ENCODE results near the gene TNFRSF11A.

TNFRSF11A gene

GRCh38 chr18:62324917-62325805, at the start of gene TNFRSF11A:
Gene TNFRSF11A, plus strand, starts transcription at chr18:62325310. Its CDS starts 43 bp downstream, at chr18:62325353.
- peak; percentile 15 to 48 for DNase-seq (ENCODE audit: low read depth in 1 of 2, low spot score in 1 of 2)

GRCh38 chr18:62277045-62277444, 48.1 kb upstream of the TNFRSF11A start:
- no peak for DNase-seq (ENCODE audit: low read depth in 1 of 2, low spot score in 1 of 2)

GRCh38 chr18:62279561-62279960, 45.5 kb upstream of the TNFRSF11A start:
- DNase-seq (ENCODE audit: low read depth in 1 of 2, low spot score in 1 of 2), result no peak

GRCh38 chr18:62280058-62280457, 45.1 kb upstream of the TNFRSF11A start:
- DNase-seq (ENCODE audit: low read depth in 1 of 2, low spot score in 1 of 2), result no peak

- no peak for DNase-seq (ENCODE audit: low read depth in 1 of 2, low spot score in 1 of 2)
These were observed 44.3 kb upstream of the TNFRSF11A start for GRCh38 chr18:62280786-62281185.

GRCh38 chr18:62281684-62282083, 43.4 kb upstream of the TNFRSF11A start:
- no peak for DNase-seq (ENCODE audit: low read depth in 1 of 2, low spot score in 1 of 2)

GRCh38 chr18:62282188-62282629, 42.9 kb upstream of the TNFRSF11A start:
- DNase-seq (ENCODE audit: low read depth in 1 of 2, low spot score in 1 of 2), result no peak

- DNase-seq (ENCODE audit: low read depth in 1 of 2, low spot score in 1 of 2), result no peak
These were observed 40.5 kb upstream of the TNFRSF11A start for GRCh38 chr18:62284637-62285036.

- no peak for DNase-seq (ENCODE audit: low read depth in 1 of 2, low spot score in 1 of 2)
These were observed 39.8 kb upstream of the TNFRSF11A start for GRCh38 chr18:62285281-62285680.

- no peak for DNase-seq (ENCODE audit: low read depth in 1 of 2, low spot score in 1 of 2)
These were observed 37.1 kb upstream of the TNFRSF11A start for GRCh38 chr18:62287781-62288664.

- no peak for DNase-seq (ENCODE audit: low read depth in 1 of 2, low spot score in 1 of 2)
These were observed 36.5 kb upstream of the TNFRSF11A start for GRCh38 chr18:62288665-62289008.

- DNase-seq (ENCODE audit: low read depth in 1 of 2, low spot score in 1 of 2), result no peak
These were observed 36.1 kb upstream of the TNFRSF11A start for GRCh38 chr18:62289047-62289446.

GRCh38 chr18:62294073-62294472, 31.0 kb upstream of the TNFRSF11A start:
- no peak for DNase-seq (ENCODE audit: low read depth in 1 of 2, low spot score in 1 of 2)

GRCh38 chr18:62300359-62300963, 24.6 kb upstream of the TNFRSF11A start:
- DNase-seq (ENCODE audit: low read depth in 1 of 2, low spot score in 1 of 2), result no peak

- no peak for DNase-seq (ENCODE audit: low read depth in 1 of 2, low spot score in 1 of 2)
These were observed 23.8 kb upstream of the TNFRSF11A start for GRCh38 chr18:62301322-62301721.

GRCh38 chr18:62312851-62313250, 12.3 kb upstream of the TNFRSF11A start:
- no peak for DNase-seq (ENCODE audit: low read depth in 1 of 2, low spot score in 1 of 2)

- DNase-seq (ENCODE audit: low read depth in 1 of 2, low spot score in 1 of 2), result no peak
These were observed 6.6 kb upstream of the TNFRSF11A start for GRCh38 chr18:62318228-62319180.

- DNase-seq (ENCODE audit: low read depth in 1 of 2, low spot score in 1 of 2), result no peak
These were observed 3.9 kb upstream of the TNFRSF11A start for GRCh38 chr18:62321201-62321600.

- DNase-seq (ENCODE audit: low read depth in 1 of 2, low spot score in 1 of 2), result no peak
These were observed 1.5 kb upstream of the TNFRSF11A start for GRCh38 chr18:62323483-62324180.
